ENCODE data around the gene CABS1.

CABS1 gene

GRCh38 chr4:70371987-70372386 is 37.2 kb downstream of the CABS1 start:
- DNase-seq (ENCODE audit: low read depth), result no peak
- H3K4me3 ChIP-seq (ENCODE audit: low read depth, low read length), result no peak overlapping the region
- TF ChIP-seq, protein P1, sequence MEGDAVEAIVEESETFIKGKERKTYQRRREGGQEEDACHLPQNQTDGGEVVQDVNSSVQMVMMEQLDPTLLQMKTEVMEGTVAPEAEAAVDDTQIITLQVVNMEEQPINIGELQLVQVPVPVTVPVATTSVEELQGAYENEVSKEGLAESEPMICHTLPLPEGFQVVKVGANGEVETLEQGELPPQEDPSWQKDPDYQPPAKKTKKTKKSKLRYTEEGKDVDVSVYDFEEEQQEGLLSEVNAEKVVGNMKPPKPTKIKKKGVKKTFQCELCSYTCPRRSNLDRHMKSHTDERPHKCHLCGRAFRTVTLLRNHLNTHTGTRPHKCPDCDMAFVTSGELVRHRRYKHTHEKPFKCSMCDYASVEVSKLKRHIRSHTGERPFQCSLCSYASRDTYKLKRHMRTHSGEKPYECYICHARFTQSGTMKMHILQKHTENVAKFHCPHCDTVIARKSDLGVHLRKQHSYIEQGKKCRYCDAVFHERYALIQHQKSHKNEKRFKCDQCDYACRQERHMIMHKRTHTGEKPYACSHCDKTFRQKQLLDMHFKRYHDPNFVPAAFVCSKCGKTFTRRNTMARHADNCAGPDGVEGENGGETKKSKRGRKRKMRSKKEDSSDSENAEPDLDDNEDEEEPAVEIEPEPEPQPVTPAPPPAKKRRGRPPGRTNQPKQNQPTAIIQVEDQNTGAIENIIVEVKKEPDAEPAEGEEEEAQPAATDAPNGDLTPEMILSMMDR (conservative IDR thresholded peaks at IDR 0.05; ENCODE audit: low read depth, low read length), result no peak

DNA sequence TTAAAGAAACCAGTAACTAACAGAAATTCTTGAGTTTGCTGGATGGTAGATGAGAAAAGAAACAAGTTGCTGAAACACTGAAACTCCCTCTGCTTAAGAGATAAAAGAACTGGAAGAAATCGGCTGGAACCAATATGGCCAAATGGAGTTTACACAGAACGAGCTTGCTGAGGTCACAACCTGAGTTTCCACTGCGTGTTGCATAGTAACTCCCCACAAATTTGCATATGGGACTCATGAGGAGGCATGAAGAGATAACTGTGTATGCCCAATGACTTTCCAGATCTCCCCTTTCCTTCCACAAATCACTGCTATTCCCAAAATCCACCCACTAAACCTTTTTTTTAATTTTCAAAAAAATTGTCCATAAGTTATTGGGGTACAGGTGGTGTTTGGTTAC is 38.0 kb downstream of the CABS1 start:
- no peak for DNase-seq (ENCODE audit: low read depth)
- TF ChIP-seq, protein P1 (conservative IDR thresholded peaks at IDR 0.05; ENCODE audit: low read depth, low read length), result no peak
- no peak overlapping the region for H3K4me3 ChIP-seq (ENCODE audit: low read depth, low read length)

GRCh38 chr4:70380578-70380977 is 45.8 kb downstream of the CABS1 start:
- no peak for DNase-seq (ENCODE audit: low read depth)
- H3K4me3 ChIP-seq (ENCODE audit: low read depth, low read length), result no peak overlapping the region
- TF ChIP-seq, protein P1 (conservative IDR thresholded peaks at IDR 0.05; ENCODE audit: low read depth, low read length), result no peak

- H3K4me3 ChIP-seq (ENCODE audit: low read depth, low read length), result no peak within 1 kb of the TSS
- TF ChIP-seq, protein P1 (conservative IDR thresholded peaks at IDR 0.05; ENCODE audit: low read depth, low read length), result no peak
- no peak for DNase-seq (ENCODE audit: low read depth)
These were observed 48.0 kb downstream of the CABS1 start, which contains the start of gene SMR3B for GRCh38 chr4:70382691-70383181. TSS of gene SMR3B (plus strand) at chr4:70383131. CDS start at chr4:70384511, 1,380 bp downstream.

Data from choroid plexus epithelial cell (primary cell).